SHP77 treated with DMSO at 0.1 percent for 48 hours (cell line): ENCODE results near the gene C3orf52.

Source experiments
- DNase-seq: peaks from one replicate; lab custom pipeline; 2025; lab: John Stamatoyannopoulos, UW

C3orf52 gene

GRCh38 chr3:112136959-112137693, 50.9 kb downstream of the C3orf52 start:
- DNase-seq, result peak; percentile 56

DNA sequence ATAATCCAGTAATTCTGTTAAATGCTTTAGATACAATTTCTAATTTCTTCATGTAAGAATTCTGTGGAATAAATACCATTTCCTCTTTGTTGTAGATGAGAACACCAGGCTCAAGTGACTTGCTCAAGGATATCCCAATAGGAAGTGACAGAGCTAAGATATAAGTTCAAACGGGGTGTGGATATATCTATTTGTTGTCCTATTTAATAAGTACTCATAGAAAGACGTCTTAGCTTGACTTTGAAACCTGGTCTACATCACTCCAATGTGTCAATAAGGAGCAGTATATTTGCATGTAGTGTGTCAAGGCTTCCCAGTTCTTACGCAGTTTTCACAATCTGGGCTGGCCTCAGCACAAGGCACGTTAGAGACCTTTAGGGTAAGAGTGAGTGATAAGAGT, 51.6 kb downstream of the C3orf52 start:
- DNase-seq, result no peak

DNA sequence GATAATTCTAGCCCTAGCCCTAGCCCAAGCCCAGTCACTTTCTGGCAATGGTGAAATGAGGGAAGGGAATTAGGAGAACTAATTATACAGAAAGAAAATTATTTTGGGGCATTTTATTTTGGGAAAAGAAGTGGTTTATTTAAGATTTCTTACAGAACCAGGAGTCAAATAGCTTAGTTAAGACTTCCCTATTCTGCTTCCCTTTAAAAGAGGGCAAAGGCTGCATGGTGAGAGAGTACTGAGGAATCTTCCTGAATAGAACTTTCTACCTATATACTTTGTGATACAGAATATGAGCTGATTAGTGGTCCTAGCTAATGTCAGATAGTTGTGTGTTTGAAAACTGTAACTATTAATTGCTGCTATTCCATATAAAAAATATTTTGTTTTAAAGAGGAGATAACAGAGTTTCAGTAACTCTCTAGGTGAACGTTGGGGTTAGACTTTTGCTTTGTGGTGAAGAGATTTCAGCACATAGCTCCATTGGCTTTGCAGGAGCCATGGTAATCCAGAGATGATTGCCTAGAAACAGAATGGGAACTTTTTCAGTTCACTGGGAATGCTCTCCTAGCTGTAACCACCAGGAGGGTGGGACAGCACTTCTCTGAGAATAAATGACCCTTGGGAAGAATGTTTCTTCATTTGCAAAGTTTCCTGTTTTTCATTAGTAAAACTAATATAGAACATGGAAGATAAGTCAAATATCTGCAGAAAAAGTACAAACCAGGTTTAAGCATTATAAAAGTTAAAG, 52.2 kb downstream of the C3orf52 start:
- DNase-seq, result no peak

DNA sequence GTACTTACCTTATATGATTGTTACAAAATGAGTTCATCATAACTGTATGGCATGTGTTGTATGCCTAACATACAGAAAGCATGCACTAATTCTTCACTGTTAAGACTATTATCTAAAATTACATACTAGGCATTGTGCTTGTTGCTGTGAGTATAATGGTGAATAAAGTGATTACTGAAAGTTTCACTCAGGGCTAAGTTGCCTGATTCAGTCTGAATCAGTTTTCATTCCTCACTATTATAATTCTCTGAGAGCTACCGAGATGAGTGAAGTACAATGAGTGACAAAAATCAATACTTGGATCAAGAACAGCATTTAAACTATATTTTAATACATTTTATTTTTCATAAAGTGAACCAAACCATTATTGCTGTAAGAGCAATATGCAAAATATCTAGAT, 54.4 kb downstream of the C3orf52 start:
- DNase-seq, result no peak

- no peak for DNase-seq
These were observed 55.1 kb downstream of the C3orf52 start for GRCh38 chr3:112141293-112141692.

DNA sequence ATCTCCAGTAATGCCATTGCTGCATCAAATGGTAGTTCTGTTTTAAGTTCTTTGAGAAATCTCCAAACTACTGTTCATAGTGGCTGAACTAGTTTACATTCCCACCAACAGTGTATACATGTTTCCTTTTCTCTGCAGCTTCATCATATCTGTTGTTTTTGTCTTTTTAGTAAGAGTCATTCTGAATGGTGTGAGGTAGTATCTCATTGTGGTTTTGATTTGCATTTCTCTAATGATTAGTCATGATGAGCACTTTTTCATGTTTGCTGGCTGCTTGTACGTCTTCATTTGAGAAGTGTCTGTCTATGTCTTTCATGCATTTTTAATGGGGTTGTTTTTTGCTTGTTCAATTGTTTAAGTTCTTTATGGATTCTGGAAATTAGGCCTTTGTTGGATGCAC, 57.1 kb downstream of the C3orf52 start:
- no peak for DNase-seq

GRCh38 chr3:112143689-112144088, 57.5 kb downstream of the C3orf52 start:
- DNase-seq, result no peak

- no peak for DNase-seq
These were observed 62.9 kb downstream of the C3orf52 start for GRCh38 chr3:112149136-112149535.

- DNase-seq, result no peak
These were observed 81.6 kb downstream of the C3orf52 start for GRCh38 chr3:112167758-112168157.
